Stimulated activated CD4-positive, alpha-beta T cell treated with anti-CD3 and anti-CD28 coated beads, Interleukin-1b, Interleukin-23, amount 100 ng/mL, for 48 hours (primary cell): ENCODE results near the gene MDH1.

Experiments used
- DNase-seq: peaks from one replicate; pipeline ENCODE4 v3.0.0-alpha.2; 2020

The MDH1 gene

GRCh38 chr2:63642946-63643345 is 54.2 kb downstream of the MDH1 start:
- no peak for DNase-seq

- DNase-seq, result no peak
Measured at GRCh38 chr2:63643486-63643885, 54.7 kb downstream of the MDH1 start.

GRCh38 chr2:63648632-63649031 is 59.9 kb downstream of the MDH1 start:
- DNase-seq, result no peak

GRCh38 chr2:63649829-63650228 is 61.1 kb downstream of the MDH1 start:
- no peak for DNase-seq

GRCh38 chr2:63650756-63651155 is 62.0 kb downstream of the MDH1 start:
- no peak for DNase-seq

GRCh38 chr2:63651356-63651755 is 62.6 kb downstream of the MDH1 start:
- no peak for DNase-seq

- no peak for DNase-seq
Measured at GRCh38 chr2:63651861-63652651, 63.3 kb downstream of the MDH1 start.

- no peak for DNase-seq
Measured at GRCh38 chr2:63652652-63652985, 63.9 kb downstream of the MDH1 start.

- peak; percentile 63 for DNase-seq
Measured at GRCh38 chr2:63654959-63655358, 66.2 kb downstream of the MDH1 start.
